HFFc6 (cell line): ENCODE measurements around the gene SETBP1. TPM values are rescaled to one million over a fixed set of nuclear protein-coding genes. Genes with fewer than 3 reads are reported as not detected.

ENCODE experiments used
- DNase-seq: peaks from one replicate; pipeline ENCODE4 v3.0.0-alpha.2; 2018
- H3K27ac Mint-ChIP-seq: 2 replicates; pipeline ENCODE4 v1.8.0; 2020; ENCODE audit warnings: mild to moderate bottlenecking, mixed read lengths
- H3K27me3 Mint-ChIP-seq: 2 replicates; pipeline ENCODE4 v1.8.0; 2021; ENCODE audit warnings: mild to moderate bottlenecking, moderate library complexity, mixed read lengths; ENCODE audit not compliant: insufficient read depth
- H3K36me3 Mint-ChIP-seq: 2 replicates; pipeline ENCODE4 v1.8.0; 2021; ENCODE audit warnings: low read depth, mixed read lengths
- H3K4me1 Mint-ChIP-seq: 2 replicates; pipeline ENCODE4 v1.8.0; 2020; ENCODE audit warnings: low read depth, mixed read lengths
- H3K4me3 Mint-ChIP-seq: 2 replicates; pipeline ENCODE4 v1.8.0; 2020; ENCODE audit warnings: mild to moderate bottlenecking, moderate library complexity, mixed read lengths
- H3K9me3 Mint-ChIP-seq: 2 replicates; pipeline ENCODE4 v1.8.0; 2020; ENCODE audit warnings: mild to moderate bottlenecking, mixed read lengths
- CTCF ChIP-seq: fragments of 200-600 bp; sonication (generic); IDR thresholded peaks from 2 replicates; pipeline ENCODE4 v1.5.0; 2021; ENCODE audit warnings: antibody characterized with exemption, mild to moderate bottlenecking
- total RNA-seq, 6 experiments: library from RNA; stranded (reverse); fragmentation: NEBNext Ultra II Directional; extraction: Animal tissue kit (Norgen Biotek cat#: 25700); gene quantifications; 2 replicates in 1 of 6; 3 replicates in 5 of 6; pipeline ENCODE4 v1.2.3, GENCODE V29; 2021

The SETBP1 gene
- total RNA-seq, 6 experiments from 2014 or later: 0.03 to 0.40 (median 0.09) TPM

DNA sequence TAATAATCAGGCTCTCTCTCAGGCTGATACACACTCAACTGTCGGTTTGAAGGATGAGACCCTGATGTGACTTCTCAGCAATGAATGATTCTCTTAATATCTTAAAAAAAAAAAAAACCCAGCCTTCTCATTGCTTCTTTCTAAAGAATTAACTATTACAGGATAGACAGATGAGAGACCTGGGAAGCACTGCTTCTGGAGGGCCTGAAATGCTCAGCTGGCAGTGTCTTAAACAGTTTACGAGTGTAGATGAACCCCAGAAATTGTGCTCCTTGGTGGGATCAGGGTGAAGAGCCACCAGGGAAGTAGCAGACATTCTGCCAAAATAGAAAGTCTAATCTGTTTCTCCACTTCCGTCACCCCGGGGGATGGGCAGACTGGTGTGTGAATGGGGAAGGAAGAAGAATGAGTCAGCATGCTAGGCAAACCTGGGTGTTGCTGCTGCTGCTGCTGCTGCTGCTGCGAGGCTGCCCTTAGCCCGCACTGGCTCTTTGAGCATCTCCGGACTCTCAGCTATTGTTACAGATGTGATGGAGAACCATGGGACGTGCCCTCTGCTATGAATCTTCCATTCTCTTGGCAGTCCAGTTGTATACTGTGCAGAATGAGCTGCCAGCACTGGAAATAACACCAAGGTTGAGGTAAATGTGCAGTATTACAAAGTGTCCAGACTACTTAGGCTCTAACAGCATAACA lies 158.4 kb downstream of the SETBP1 start:
- no peak for DNase-seq
- Mint-ChIP-seq H3K27ac (no peak overlapping the region), H3K4me1 (no peaks in the 10 kb centered on the region)

DNA sequence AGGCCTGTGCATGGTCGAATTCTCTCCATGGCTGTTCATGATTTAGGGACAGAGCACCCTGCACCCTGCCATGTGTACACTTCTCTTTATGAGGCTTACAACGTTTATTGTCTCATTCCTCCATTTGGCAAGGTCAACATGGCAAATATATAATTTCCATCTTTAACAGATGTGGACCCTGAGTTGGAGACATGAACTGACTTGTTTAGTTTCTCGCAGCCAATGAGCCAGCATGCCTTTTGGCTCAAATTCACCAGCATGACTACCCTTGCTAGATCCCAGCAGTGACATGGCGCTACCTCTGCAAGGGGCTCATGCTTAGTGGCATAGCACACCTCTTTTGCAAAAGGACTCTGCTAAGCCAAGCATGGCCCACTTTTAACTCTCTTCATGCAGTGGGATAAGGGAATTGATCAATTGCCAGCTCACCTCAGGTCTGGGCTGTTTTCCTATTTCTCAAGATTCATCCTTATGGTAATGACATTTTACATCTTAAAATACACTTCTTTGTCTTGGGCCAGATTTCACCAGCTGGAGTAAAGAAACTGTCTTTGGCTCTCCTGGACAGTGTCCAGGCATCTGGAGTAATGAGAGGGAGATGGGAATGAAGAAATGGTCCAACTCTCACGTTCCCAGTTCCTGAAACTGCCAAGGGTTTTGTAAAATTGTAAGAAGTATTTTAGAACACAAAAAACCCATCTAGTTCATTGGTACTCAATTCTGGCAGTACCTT lies 159.5 kb downstream of the SETBP1 start:
- H3K36me3 Mint-ChIP-seq: no peaks in the 10 kb centered on the region; the same call in 1 of the 2 replicates
- no peak for TF ChIP-seq CTCF
- no peaks in the 10 kb centered on the region for H3K4me1 Mint-ChIP-seq

More for the DNA sequence above, 158.4 kb downstream of the SETBP1 start:
- Mint-ChIP-seq H3K36me3 (no peaks in the 10 kb centered on the region), H3K9me3 (no peaks in the 10 kb centered on the region; the same call in 1 of the 2 replicates), H3K27me3 (peaks cover 6% of the 10 kb centered on the region; the same call in 1 of the 2 replicates), H3K4me3 (no peak overlapping the region)
- TF ChIP-seq CTCF: no peak

DNA sequence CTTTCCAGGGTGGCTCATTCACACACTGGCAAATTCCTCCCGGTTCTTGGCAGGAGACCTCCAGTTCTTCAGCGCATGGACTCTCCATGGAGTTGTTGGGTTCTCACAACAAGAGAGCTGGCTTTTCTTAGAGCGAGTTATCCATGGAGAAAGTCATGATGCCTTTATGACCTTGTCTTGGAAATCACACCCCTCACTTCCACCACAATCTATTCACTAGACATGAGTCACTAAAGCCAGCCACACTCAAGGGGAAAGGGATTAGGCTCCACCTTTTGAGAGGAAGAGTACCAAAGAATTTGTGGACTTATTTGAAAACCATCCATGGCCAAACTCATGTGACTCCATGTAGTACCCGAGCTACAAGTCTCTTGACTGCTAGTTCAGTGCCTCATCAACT lies 160.5 kb downstream of the SETBP1 start:
- Mint-ChIP-seq H3K27me3 (peaks cover 8% of the 10 kb centered on the region; the same call in 1 of the 2 replicates), H3K4me3 (no peak overlapping the region), H3K4me1 (no peaks in the 10 kb centered on the region), H3K36me3 (no peaks in the 10 kb centered on the region; the same call in 1 of the 2 replicates), H3K9me3 (peaks cover 5% of the 10 kb centered on the region; the same call in 1 of the 2 replicates), H3K27ac (no peak overlapping the region)
- TF ChIP-seq CTCF: no peak
- no peak for DNase-seq

More for the DNA sequence above, 159.5 kb downstream of the SETBP1 start:
- peaks cover 5% of the 10 kb centered on the region; the same call in 1 of the 2 replicates for H3K9me3 Mint-ChIP-seq
- no peak overlapping the region for H3K27ac Mint-ChIP-seq
- peaks cover 6% of the 10 kb centered on the region; the same call in 1 of the 2 replicates for H3K27me3 Mint-ChIP-seq
- DNase-seq: no peak
- H3K4me3 Mint-ChIP-seq: no peak overlapping the region

DNA sequence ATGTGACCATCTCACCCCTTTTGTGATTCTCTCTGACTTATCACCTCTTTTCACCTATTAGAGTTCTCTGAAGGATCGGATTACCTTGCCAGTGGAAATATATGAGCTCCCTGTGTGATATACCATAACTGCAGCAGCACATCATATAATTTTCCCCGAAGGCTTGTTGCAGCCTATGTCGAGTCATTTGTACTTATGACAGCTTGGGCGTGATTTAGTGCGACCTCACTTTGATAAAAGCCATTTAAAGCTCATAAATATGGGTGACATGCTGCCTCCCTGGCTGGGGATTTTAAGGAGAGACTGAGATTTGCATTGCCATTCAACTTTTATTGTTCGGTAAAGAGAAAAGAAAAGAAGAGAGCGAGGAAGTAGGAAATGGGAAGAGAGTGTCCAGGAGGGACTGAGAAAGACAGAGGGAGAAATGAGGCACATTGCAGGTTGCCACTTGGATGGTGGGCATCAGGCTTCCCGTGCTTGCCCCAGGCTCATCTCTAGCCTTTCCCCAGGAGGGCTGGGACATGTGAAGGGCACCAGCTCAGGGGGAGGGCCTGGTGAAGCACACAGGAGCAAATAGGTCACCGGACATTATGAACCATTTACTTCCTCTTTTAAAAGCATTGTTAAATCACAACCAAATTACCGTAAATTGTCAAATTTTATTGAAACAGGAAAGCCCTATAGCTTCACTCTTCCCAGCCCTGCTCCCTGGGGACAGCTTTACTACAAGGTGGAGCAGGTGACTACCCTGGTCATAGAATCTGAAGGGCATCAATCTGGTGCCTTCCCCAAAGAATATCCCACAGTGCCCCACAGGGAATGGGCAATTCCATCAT lies 161.3 kb downstream of the SETBP1 start:
- Mint-ChIP-seq H3K4me1 (no peaks in the 10 kb centered on the region), H3K4me3 (no peak overlapping the region), H3K9me3 (peaks cover 5% of the 10 kb centered on the region; the same call in 1 of the 2 replicates), H3K36me3 (no peaks in the 10 kb centered on the region; the same call in 1 of the 2 replicates), H3K27ac (no peak overlapping the region), H3K27me3 (peaks cover 8% of the 10 kb centered on the region; the same call in 1 of the 2 replicates)
- no peak for TF ChIP-seq CTCF
- DNase-seq: no peak
